GM19023 (cell line): ENCODE results near the gene RRP1.
"Not testable (repeated sequence)": the region's sequence is repeated elsewhere in the genome, so short reads cannot be mapped to it uniquely, and the experiment has no call there.

ENCODE experiments used
- ATAC-seq: cut with Tn5 transposase; IDR thresholded peaks from one replicate; pipeline ENCODE4 v1.9.1; 2021; ENCODE audit warnings: mild to moderate bottlenecking, moderate library complexity; ENCODE audit not compliant: unreplicated experiment

Gene RRP1

GRCh38 chr21:43815991-43816390 is 26.6 kb downstream of the RRP1 start:
- ATAC-seq: no peak

- no peak for ATAC-seq
Measured at GRCh38 chr21:43816611-43817071, 27.3 kb downstream of the RRP1 start.

DNA sequence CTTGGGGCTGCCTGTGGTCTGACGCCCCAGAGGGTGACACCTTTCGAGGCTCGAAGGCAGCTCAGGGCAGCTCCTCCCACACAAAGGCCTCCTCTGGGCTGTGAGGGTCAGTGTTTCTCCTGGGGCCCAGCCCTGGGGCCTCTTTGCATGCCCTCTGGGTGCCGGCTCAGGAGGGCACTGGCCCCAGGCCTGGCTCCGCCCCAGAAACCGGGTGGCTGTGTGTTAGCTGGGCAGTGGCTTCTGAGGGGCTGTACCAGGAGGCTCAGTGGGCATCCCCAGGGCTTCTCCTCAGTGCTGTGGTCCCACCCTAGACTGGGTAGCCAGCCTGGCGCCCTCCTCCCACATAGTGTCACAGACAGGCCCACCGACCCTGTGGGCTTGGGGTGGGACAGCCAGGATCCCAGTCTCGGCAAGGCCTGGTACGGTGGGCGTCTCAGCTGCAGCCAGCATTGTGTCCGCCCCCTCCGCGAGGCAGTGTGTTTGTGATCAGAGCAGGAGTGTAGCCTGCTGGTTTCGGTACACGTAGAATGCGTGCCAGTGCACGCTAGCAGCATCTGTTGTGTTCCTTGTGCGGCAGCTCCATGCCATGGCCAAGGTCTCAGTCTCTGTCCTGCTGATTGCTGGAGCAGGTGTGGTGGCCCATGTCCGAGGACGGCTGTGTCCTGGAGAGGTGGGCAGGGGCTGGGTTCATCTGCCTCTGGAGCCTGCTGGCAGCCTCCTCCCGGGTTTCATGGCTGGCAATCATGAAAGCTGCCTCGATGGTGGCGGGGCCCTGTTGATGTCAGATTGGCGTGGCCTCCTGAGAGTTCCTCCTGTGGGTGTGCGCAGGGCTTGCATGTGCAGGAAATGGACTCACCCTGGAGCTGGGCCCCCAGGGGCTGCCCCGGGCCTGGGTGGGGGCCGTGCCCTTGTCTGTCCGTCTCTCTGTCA is 28.0 kb downstream of the RRP1 start:
- ATAC-seq: no peak

DNA sequence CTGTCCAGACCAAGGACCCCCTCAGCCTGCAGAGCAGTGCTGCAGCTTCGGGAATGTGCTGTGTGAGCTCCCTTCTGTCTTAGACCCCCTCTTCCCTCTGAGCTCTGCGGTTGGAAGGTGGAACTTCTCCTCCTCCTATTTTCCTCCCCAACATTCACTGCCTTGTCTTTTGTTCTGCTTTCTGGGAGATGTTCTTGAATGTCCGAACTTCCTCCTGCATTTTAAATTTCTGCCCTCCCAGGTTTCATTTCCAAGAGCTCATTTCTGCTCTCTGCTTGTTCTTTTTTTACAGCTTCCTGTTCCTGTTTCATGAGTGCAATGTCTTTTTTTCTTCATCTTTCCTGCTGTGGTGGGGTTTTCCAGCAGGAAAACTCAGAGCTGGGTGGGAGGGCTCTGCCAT is 29.3 kb downstream of the RRP1 start:
- ATAC-seq: no peak

GRCh38 chr21:43819511-43820405 is 30.4 kb downstream of the RRP1 start:
- ATAC-seq: no peak

DNA sequence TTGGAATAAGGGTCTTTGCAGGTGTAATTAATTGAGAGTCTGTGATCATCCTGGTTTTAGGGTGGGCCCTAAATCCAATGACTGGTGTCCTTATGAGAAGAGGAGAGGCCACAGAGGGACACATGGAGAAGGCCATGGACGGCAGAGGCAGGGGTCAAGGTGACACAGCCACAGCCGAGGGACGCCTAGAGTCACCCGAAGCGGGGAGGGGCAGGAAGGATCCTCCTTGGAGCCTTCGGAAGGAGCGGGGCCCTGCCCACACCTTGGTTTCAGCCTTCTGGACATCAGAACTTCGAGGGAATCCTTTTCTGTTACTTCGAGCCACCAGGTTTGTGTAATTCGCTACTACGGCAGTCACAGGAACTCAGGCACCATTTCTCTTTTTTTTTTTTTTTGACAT is 31.1 kb downstream of the RRP1 start:
- ATAC-seq: no peak

GRCh38 chr21:43822166-43822565 is 32.8 kb downstream of the RRP1 start:
- not testable (repeated sequence) for ATAC-seq

DNA sequence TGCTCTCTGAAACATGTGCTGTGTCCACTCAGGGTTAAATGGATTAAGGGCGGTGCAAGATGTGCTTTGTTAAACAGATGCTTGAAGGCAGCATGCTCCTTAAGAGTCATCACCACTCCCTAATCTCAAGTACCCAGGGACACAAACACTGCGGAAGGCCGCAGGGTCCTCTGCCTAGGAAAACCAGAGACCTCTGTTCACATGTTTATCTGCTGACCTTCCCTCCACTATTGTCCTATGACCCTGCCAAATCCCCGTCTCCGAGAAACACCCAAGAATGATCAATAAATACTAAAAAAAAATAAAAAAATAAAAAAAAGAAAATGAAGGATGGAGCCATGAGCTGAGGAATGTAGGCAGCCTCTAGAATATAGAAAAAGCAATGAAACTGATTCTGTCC is 33.4 kb downstream of the RRP1 start:
- not testable (repeated sequence) for ATAC-seq

GRCh38 chr21:43824333-43825241 is 35.2 kb downstream of the RRP1 start:
- ATAC-seq: no peak

DNA sequence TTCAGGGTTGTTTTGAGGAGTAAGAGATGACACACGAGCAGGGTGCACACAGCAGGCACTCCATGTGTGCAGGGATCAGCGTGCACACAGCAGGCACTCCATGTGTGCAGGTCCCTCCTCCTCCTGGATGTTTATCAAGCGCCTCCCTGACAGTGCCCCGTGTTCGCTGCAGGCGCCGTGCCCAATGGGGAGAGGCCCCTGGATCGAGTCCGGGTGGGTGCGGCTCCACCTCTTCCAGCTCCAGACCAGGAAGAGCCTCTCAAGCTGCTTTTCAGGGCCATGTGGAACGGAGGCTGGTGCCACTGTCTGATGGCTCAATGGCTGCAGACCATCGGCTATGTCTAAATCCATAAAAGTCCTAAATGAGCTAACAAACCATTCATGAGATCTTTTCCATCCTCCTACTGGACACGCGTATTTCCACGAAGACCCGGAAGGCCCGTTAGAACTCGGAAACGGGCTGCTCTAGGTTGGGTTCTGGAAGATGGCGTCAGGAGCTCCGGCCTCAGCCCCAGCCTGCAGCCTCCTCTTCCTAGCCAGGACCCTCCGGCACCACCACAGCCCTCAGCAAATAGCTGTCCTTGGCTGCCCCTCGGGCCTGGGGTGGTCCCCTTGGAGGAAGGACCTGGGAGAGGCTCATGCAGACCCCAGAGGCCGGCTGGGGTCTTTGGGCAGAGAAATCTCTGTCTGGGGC is 36.0 kb downstream of the RRP1 start:
- no peak for ATAC-seq

DNA sequence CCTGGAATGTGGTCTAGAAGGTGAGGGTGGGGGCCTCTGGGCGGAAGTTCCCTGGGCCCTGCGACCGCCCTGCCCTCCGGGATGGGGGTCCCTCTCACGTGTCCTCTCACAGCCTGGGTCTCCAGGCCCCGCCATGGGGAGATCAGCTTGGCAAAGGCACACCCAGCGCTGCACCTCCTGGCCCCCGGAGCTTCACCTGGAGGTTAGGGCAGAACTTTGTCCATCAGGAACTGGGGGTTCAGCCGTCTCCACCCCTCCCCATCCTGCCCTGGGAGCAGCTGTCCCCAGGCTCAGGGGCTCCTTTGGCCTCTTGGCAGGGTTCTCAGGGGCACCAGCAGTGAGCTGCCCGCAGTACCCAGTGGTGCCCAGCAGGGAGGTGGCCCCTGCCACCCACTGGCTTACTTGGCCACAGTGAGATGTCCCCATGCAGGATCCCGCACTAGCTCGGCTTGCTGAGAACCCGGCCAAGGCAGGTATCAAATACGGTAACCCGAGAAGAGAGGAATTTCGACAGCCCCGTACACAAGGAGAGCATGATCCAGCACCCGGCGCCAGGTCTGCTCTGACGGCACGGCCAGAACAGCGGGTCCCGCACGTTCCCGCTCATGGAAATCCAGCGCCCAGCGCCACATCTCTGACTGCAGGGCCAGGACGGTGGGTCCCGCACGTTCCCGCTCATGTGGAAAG is 36.7 kb downstream of the RRP1 start:
- ATAC-seq: no peak

DNA sequence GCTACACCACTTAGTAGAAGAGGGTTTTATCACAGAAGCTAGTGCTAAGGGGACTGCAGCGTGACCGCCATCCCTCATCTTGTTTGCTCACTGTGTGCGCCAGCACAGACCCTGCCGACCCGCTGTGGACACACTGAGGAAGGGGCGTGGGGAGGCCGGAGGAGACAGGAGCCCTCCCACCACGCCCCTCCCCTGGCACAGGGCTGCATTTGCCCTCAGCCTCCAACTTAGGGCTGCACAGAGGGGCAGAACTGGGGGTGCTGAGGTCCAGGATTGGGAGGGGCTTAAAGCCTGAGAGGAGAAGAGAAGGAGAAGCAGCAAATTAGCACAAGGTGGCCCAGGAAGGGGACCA is 37.2 kb downstream of the RRP1 start:
- ATAC-seq: no peak

DNA sequence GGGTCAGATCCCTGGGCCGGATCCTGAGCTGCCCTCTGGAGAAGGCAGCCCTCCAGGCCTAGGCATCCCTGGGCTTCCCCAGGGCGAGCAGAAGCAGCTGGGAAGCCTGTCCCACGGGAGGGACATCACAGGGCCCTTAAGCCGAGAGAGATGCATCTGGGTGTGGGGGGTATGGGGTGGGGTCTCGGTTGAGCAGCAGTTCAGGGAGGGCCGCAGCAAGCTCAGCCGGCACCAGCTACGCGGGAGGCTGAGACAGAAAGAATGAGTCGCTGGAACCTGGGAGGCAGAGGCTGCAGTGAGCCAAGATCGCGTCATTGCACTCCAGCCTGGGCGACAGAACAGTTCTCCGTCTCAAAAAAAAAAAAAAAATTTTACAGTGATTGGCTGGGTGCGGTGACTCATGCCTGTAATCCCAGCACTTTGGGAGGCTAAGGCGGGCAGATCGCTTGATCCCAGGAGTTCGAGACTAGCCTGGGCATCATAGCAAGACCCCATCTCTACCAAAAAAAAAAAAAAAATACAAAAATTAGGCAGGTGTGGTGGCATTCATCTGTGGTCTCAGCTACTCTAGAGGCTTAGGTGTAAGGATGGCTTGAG is 37.7 kb downstream of the RRP1 start:
- ATAC-seq: no peak

DNA sequence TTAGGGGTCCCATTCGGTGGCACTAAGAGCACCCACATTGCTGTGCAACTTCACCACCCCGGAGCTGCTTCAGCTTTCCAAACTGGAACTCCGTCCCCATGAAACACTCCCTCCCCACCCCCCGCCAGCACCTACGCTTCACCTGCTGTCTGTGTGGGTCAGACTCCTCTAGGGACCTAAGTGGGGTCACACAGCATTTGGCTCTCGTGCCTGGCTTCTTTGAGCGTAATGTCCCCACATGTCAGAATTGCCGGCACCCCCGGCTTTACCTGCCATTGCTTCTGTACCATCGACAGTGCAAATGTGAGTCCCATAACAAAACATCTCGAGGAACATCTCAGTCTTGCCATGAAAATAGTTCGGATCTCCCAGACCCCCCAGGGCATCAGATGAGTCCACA is 39.8 kb downstream of the RRP1 start:
- ATAC-seq: no peak

DNA sequence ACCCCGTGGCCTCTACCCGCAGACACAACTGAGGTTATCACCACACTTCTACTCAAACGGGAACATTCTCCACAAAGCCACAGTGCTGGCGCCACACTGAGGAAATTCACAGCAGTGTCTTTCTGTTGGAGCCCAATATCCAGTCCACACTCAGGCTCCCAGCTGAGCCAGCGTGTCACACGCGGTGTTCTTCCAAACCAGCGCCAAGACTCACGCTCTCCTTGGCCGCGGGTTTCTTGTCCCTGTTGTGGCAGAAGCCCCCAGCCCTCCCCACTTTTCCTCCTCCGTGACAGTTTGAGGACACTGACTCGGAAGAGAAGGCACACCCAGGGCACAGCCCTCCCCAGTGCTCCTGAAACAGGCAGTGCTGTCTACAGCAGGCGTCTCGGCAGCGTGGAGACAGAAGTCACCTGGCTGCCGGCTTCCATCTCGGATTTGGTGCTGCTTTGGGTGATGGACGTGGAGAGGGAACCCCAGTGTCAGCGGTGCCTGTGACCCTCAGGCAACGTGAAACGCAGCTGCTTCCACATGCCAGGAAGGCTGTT is 40.3 kb downstream of the RRP1 start:
- no peak for ATAC-seq

- no peak for ATAC-seq
Measured at GRCh38 chr21:43832158-43832550, 42.8 kb downstream of the RRP1 start.

DNA sequence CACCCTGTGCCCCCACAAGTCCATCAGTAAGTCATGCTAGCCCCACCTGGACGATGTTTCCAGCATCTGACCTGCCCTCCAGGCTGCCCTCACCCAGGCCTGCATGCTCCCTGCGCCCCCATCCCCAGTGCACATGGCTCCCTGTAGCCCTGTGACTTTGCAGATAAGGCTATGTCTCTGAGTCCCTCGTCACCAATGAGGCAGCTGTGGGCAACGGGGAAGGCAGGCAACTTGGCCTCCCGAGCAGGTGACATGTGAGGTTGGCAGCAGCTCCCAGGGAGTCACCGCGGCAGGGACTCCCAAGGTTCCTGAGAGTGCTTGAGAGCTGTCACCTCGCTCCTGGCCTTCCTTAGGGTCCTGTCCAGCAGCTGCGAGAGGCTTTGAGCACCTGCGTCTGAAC is 43.3 kb downstream of the RRP1 start:
- no peak for ATAC-seq

- no peak for ATAC-seq
Measured at GRCh38 chr21:43834146-43834905, 44.9 kb downstream of the RRP1 start.
